HG02571 (cell line): Measurements from ENCODE around the gene CHDH.

Source experiments
- ATAC-seq: cut with Tn5 transposase; IDR thresholded peaks from one replicate; pipeline ENCODE4 v1.9.1; 2021; ENCODE audit warnings: mild to moderate bottlenecking, moderate library complexity; ENCODE audit not compliant: unreplicated experiment

The CHDH gene

GRCh38 chr3:53794597-53794996 lies 51.6 kb downstream of the CHDH start:
- no peak for ATAC-seq

DNA sequence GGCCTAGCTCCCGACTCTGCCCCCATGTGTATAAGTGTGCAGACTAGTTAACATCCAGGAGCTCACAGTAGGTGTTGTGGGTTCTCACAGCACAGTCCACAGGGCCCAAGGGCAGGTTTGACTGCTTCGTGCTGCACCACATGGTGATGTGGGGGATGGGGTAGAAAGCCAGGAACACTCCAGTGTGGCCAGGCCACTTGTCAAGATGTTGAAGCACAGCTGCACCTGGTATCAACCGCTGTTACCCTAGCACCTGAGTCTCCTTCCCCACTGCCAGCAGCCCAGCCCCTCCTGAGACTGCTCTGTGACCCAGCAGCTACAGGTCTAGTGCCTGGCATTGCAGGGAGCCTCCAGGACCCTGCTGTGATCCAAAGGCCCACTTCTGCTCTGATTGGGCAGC lies 53.4 kb downstream of the CHDH start:
- no peak for ATAC-seq

- ATAC-seq = no peak
These were observed 54.9 kb downstream of the CHDH start for GRCh38 chr3:53791317-53791716.

DNA sequence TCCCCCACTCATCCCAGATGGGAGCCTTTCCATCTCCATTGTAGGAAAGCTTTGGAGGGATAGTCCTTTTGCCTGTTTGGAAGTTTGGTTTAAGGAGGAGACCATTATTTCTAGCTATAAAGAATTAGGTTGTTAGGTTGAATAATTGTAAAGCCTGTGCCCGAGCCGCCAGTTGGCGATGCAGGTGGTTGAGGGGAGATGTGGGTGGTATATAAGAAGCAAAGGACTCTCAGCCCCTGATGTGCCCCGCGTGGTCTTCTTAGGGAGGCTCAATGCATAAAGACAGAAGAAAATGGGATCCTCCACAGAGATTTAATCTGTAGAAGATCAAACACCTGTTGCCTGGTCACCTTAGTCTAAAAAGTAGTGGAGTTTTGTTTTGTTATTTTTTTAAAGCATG lies 55.7 kb downstream of the CHDH start:
- ATAC-seq = no peak

DNA sequence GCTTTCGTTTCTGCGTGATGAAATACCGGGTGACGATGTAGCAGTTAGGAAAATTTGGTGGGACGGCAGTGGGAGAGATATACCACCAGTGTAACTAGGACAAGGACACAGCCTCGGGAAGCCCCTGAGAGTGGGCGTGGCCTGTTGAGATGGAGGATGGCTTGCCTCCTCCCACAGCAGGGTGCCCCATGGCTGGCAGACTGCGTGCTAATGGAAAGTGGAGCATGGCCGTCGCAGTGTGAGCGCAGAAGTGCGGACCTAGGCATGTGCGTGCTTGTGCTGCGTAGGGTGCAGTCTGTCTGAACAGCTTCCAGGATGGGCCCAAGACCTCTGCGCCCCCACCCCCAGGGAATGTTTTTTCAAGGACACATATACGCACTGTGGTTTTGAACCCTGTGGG lies 56.8 kb downstream of the CHDH start:
- no peak for ATAC-seq

DNA sequence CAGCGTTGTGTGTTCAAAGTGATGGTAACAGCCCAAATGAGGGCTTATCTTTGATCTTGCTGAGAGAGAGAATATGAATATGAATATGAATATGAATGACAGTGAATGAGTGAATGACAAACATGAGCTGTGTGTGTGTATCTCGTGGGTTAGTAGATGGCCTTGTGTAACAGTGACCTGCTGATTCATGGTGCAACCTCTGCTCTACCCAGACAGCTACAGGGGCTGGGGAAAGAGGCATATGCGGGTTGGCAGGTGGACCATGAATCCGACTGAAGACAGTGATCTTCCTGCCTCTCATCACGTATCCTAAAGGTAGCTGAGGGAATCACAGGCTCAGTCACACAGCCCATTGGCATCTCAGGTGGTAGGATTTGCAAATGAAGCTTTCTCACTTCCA lies 58.2 kb downstream of the CHDH start:
- ATAC-seq = no peak

DNA sequence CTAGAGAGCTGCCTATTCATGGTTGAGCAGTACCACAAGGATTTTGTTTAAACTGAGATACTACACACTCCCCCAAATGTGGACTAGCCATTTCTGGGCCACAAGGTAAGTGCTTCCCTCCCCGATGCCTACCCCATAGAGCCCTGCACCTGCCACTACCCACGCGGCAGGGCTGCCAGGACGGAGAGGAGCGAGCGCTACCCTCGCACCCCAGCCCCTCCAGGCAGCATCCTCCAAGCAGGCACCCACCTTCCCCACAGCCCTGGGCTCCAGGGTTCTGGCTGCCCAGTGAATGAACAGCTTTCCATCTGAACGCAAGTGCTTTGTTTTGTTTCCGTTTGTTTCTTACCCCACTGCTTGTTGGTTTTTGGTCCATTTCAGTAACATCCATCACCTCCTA lies 59.2 kb downstream of the CHDH start:
- ATAC-seq = no peak

DNA sequence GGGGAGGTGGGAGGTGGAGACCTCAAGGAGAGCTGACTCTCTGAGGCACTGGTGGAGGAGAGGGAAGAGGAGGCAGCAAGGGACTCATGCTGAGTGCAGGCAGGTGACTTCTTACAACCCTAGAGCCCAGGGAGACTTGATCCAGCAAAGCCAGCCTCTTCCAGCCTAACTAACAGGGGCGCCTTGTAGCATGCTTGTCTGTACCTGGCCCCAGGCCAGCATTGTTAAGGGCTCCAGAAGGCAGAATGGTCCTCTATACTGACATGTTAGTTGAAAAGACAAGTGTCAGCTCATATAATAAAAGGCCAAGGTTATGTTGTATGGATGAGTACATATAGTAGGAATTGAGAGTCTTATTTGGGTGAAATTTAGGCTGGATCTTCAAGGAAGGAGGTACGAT lies 65.4 kb downstream of the CHDH start:
- no peak for ATAC-seq

GRCh38 chr3:53780171-53780570 lies 66.0 kb downstream of the CHDH start:
- no peak for ATAC-seq

GRCh38 chr3:53778153-53778552 lies 68.1 kb downstream of the CHDH start:
- no peak for ATAC-seq

DNA sequence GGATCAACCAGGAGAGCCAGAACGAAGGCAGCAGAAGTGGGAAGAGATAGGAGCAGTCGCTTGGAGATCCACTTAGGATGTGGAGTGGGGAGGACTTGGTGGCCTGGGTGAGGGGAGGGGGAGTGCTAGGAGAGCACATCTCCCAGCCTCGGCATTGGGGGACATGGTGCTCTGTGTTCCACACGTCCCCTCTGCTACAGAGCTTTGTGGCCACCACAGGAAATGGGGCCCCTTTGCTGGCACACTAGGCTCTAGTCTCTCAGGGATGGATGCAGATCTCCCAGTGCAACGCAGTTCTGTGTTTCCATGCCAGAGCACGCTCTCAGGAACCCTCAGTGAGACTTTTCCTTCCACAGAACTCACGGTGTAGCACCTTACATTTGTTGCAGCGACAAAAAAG lies 68.8 kb downstream of the CHDH start:
- ATAC-seq = no peak

DNA sequence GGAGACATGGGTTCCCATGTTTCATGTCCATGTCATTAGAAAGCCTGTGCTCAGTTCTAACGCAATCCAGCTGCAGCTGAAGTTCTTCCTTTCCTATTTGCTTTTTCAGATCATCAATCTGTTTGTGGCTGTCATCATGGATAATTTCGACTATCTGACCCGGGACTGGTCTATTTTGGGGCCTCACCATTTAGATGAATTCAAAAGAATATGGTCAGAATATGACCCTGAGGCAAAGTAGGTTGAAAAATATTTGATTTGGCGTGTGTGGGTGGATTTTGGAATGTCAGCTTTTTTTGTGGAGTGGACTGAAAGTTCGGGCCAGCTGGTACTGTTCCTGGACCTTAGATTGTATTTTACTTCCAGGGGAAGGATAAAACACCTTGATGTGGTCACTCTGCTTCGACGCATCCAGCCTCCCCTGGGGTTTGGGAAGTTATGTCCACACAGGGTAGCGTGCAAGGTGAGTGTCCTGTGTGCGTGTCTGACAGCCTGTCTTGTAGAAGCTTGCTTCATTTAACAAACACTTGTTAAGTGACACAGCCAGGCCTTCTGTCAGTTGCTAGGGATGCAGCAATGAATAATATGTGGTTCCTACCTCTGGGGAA lies 69.6 kb downstream of the CHDH start:
- no peak for ATAC-seq

- ATAC-seq = no peak
These were observed 70.4 kb downstream of the CHDH start for GRCh38 chr3:53775834-53776251.

- ATAC-seq = no peak
These were observed 71.2 kb downstream of the CHDH start for GRCh38 chr3:53775018-53775417.

- ATAC-seq = no peak
These were observed 71.8 kb downstream of the CHDH start for GRCh38 chr3:53774414-53774813.

GRCh38 chr3:53773611-53774368 lies 72.4 kb downstream of the CHDH start:
- peak; percentile 85 for ATAC-seq

DNA sequence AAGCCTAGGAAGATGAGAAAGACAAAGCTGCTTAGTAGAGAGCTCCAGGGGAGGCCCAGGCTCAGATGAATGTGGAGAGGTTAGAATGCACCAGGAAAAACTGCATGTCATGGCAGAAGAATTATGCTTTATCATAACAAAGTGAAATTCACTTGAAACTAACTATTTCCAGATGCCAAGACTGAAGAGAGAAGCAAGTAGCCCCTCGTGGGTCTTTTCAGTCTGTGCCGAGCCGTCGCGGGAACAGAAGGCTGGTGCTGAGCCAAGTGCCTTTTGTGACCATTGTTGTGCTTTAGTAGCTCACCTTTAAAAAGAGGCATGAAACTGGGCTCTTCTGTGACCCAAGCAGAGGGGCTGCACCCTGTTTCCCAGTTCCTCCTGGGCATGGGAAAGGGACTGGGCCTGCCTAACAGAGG lies 73.2 kb downstream of the CHDH start:
- ATAC-seq = no peak

DNA sequence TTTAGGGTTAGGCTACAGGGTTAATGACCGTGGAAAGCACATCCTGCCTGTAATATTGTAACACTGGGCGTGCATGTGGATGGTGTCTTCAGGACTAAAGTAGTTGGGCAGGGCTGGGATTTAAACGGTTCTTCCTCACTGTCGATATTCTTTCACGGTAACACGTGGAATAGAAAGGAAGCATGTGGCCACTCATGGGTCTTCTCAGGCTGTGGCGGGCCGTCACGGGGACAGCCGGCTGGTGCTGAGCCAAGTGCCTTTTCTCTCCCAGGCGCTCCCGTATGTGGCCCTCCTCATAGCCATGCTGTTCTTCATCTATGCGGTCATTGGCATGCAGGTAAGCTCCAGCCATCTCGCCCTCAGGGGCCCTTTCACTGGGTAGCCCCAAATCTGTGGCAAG lies 73.7 kb downstream of the CHDH start:
- no peak for ATAC-seq

DNA sequence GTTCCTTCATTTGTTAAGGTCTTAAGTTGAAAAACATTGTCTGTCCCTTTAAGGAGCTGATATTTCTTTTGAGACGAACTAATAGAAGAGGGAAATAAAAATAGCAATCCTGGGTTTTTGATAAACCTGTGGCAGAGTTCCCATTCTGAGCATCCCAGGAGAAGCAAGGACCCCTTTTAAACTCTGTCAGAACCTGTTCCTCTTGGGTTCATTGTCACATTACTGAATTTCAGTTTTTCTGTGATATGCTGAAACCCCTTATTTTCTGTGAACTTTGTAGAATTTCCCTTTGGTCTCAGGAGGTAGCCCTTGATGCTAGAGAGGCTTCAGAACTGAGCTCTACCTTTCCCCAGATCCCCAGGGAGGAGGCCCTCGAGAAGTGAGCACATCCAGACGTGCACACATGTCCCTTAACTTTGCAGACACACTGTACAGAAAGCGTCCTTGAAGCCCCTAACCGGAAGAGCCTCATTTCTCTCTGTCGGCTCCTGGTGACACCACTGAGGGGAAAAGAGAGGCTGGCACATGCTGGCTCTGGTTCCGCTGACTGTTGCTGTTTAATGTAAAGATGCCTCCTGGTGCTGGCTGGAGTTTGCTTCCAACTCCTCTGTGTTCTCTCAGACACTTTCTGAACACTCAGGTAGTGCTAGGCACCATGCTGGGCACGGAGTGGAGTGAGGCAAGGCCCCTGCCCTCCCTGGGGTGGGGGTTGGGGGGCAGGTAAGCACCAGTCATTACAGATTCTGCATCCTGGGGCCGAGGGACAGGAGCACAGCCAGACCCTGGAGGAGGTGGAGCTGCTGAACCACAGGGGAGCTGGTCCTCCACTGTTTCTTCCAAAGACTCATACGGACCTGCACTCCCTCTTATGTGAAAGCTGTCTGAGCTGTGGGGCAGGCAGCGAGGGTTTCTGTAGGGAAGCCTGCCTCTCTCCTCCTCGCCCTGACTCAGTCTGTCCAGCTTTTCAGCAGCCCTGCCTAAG lies 77.5 kb downstream of the CHDH start:
- no peak for ATAC-seq

DNA sequence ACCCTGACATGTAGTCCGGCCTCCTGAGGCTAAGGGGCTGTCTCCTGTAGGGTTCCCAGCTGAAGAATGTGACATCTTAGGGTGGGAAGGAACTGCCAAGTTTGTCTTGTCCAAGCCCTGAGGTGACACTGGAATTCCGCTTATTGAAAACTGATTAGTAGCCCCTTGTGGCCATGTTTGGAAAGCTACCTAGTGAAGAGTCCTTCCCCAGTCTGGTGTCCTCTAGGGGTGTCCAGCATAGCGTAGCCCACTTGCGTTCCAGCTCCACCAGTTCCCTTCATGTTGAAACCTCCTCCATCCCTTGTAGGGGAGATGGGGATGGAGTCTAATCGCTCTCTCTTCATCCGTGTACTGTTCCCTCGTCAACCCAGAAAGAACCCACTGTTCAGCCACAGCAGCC lies 79.5 kb downstream of the CHDH start:
- no peak for ATAC-seq

GRCh38 chr3:53765753-53766152 lies 80.5 kb downstream of the CHDH start:
- ATAC-seq = no peak
